ENCODE data around the gene TERC. TPM values are rescaled to one million over a fixed set of nuclear protein-coding genes. Genes with fewer than 3 reads are reported as not detected.

The TERC gene
- 1 to 10 TPM; 2.6 to 6.3 TPM for total RNA-seq
- long read RNA-seq, donor 1 = 0 reads
- long read RNA-seq, donor 2 = 0 reads

DNA sequence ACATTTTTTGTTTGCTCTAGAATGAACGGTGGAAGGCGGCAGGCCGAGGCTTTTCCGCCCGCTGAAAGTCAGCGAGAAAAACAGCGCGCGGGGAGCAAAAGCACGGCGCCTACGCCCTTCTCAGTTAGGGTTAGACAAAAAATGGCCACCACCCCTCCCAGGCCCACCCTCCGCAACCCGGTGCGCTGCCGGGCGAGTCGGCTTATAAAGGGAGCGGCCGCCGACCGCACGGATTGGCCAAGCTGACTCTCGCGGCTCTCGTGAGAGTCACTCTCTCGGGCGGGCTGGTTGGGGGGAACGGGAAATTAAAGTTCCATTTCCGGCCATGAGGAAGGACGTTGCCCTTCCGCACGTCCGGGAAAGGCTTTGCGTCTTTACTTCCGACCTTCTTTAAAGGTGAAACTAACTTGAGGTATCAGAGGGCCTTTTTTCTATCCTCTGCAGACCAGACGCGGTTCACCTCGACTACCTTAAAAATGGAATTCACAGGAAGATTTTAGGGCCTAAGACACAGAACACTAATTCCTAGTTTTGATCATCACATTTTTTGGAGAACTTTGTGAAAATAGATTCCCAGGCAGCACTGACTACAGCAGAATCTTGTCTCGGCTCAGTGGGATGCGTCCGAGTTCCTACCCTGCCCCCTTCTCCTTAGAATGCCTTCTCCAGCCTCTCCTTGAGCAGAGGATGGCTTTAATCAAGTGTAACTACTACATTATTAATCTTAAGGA, at the start of gene TERC:
Gene TERC, minus strand, starts transcription at position 179 of the 731 bp plus-strand sequence.
- DNase-seq (ENCODE audit: low spot score) = peak; percentile 98
- intact Hi-C loops (cut with DNase I) = no loop called here

DNA sequence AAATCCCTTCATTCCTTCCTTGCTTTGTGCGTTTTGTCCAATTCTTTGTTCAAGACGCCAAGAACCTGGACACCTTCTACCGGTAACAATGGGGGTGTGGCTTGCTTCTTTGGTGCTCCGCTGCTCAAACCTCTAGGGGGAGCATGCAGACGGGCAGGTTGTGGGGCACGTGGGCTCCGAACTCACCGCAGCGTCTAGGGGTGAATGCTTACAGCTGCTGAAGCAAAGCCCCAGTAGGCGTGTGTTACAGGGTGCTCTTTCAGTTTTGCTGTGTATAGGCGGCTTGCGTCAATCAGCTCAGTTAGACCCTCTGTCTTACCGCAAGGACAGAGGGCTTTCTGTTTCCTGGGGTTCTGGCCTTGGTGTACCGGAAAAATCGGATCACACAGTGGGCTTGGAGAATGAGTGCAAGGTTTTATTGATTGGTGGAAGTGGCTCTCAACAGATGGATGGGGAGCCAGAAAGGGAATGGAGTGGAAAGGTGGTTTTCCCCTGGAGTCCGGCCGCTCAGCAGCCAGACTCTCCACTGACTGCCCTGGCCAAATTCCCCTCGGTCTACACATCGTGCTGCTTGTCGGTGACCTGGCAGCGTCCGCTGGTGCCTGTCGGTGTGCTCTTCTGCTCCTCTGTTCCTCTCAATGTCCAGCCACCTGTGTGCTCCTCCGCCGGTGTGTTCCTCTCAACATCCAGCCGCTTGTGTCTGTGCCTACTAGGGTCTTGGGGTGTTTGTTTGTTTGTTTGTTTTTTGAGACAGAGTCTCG, 49.1 kb upstream of the TERC start:
- no peak for DNase-seq (ENCODE audit: low spot score)
- intact Hi-C loops (cut with DNase I) = no loop called here

DNA sequence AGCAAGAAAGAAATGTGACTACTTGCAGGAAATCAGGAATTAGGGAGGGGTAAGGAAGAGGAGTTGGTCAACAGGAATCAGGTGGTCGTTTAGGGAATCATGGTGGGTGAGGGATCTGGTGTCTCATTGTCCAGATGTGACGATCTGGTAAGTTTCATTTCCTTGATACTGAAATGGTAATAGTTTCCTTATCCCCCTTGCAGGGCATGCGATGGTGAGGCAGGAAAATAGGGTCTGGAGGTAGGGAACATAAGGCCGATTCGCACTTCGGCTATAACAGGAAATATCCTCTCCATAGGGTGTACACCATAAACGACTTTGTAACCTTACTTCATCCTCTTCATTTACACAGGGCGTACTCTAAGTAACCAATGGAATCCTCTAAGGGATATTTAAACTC, 48.4 kb upstream of the TERC start:
- DNase-seq (ENCODE audit: low spot score) = no peak
- intact Hi-C loops (cut with DNase I) = no loop called here

DNA sequence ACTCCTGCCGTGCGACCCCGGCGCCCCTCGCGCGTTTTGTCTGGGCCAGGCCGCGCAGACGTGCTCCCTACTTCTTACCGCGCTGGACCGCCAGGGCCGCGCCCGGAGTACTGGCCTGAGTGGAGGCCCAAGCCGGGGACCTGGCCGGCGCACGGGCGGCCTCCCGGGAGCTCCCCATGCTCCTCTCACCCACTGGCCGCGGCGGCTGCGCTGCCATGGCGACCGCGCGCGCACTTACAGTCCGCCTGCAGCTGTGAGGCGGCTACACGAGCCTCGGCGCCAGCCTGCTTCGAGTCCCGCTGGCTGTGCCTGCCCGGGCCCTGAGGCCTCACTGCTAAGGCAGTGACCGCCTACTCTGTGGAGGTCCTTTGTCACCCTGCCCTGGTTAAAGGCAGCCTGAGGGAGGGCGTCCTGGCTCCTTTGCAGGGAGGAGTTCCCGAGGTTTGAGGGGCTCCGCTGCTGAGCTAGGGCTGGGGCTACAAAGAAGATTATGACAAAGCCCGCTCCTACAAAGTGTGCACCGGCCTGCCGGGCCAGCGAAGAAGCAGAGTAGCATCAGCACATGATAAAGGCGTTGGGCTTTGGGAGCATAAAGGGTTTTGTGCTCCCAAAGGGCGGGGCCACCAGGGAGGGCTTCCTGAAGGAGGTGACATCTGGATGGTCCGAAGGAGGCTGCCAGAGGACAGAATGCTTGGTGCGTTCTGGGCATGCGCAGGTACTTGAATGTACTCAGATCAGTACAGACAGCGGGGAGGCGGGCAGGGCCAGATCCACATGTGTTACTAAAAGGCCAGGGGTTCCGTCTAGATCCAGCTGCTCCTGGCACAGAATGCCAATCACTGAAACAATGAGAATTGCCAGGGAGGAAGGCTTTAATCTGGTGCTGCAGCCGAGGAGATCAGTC, 47.7 kb upstream of the TERC start, which contains the start of the genes LRRC34 and LRRIQ4:
Gene LRRC34, minus strand, starts transcription at position 573 of the 904 bp plus-strand sequence. Its CDS starts 356 bp downstream, at position 217.
Gene LRRIQ4, plus strand, starts transcription at position 539 of the 904 bp plus-strand sequence. CDS start 9,052 bp downstream, outside the sequence.
- DNase-seq (ENCODE audit: low spot score) = peak; percentile 92
- intact Hi-C loops (cut with DNase I) = no loop called here

DNA sequence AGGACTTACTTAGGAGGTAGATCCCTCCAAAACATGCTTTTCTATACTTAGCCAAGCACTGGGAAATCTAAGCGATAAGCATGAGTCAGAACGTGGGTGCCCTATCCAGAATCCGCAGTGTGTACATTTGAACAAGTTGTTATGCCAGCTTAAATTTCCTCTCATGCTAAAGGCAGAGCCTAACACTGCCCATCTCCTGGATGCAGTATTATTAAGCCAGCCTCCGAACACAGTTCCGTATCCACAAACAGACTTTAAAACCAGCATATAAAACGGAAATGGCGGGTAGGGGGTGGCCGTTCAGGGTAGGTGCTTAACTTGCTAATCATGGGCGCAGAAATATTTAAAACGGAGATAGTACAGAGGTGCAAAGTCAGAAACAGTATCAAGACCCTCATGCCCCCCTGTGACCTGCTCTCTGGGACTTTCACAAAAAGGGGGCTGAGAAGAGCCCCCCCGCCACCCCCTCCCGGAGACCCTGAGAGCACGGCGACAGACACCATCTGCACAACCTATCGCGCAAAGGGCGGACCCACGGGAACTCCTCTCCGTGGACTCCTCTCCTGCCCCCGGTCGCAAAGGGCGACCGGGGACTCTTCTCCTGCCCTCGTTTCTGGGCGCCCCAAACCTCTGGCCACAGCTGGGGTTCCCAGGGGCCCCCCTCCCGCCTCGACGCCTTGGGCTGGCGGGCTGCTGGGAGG, 46.9 kb upstream of the TERC start:
- DNase-seq (ENCODE audit: low spot score) = no peak

DNA sequence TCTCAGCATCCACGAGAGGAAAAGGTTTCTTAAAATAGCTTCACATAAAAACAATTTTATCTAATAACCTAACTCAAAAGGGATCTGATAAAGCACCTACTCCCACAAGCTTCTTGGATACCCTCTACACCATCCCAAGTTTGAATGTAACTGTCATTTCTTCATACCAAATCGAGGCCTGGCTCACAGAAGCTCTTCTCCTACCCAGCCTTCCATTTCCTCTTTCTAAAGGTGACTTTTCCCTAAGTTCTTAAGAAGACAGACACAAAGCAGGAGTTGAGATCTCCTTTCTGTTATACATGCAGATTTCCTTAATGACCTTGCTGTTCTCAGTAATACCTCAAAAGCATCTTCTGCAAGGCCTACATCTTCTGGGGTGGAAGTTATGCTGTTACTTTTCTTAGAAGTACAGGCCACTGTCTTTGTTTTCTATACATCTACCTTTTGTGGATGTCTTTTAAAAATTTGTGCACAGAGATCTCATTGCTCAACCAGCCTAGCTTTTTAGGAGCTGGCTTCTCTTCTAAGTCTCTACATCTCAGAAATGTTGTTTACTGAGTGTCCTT, 44.5 kb upstream of the TERC start:
- intact Hi-C loops (cut with DNase I) = no loop called here
- no peak for DNase-seq (ENCODE audit: low spot score)

More for the DNA sequence above, 46.9 kb upstream of the TERC start:
- intact Hi-C loops (cut with DNase I) = no loop called here

DNA sequence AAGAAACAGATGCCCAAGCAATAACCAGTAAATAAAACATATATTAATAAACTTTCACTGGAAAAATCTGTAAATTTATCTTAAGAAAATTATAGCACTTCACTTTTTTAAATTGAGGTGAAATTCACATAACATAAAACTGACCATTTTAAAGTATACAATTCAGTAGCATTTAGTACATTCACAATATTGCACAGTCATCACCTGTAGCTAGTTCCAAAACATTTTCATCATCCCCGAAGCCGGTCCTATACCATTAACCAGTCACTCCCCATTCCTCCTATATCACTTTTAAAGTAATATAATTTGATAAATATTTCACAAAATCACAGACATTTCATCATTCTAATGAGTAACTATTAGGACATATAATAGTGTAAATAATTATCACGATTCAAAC, 39.8 kb upstream of the TERC start:
- DNase-seq (ENCODE audit: low spot score) = no peak
- intact Hi-C loops (cut with DNase I) = no loop called here

DNA sequence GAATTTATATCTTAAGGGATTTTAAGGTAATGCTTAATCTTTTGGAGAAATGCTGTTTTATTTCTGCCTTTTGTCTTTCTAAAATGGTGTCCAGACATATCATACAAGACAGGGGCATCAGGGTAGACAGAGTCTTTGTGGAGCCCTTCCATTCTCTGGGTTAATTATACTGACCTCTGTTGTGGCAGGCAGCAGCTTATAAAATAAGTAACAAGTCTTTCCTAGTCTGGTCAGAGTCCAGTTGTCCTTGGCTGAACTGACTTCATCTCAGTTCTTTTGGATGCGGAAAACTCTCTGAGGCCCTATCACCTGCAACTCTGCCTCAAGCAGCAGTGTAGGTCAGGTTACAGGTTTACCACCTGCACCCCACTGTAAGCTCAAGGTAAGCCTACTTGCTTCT, 27.5 kb upstream of the TERC start:
- intact Hi-C loops (cut with DNase I) = no loop called here
- DNase-seq (ENCODE audit: low spot score) = no peak

DNA sequence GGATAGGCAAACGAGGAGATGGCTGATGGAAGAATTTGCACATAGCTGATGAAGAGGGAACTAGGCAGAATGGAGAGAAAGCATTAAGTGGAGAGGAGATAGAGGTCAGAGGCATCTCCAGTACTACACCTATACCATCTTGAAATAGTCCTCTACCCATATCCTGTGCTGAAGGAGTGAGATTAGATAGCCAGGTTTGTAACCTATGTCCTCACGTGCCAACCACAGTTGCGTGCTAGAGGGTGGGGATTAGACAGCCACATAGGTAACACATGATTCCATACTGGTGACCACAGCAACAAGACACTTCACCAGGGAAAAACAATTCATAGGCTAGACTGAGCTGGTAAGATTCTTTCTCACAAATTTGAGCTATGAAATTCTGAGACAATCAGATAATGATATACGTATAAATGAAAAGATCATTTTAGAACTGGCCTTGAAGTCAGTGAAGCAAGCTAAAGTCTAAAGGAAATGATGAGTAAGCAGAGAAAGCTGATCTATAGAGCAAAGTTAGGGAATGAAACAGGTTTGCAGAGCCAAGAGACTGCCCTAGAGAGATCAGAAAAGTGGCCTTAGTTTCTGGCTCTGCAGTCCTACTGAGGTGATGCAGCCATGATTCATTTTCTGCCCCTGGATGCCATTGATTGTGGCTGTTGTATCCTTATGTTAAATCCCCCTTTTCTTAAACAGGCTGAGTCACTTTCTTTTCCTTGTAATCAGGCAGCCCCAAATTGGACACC, 26.0 kb upstream of the TERC start:
- intact Hi-C loops (cut with DNase I) = no loop called here
- no peak for DNase-seq (ENCODE audit: low spot score)

DNA sequence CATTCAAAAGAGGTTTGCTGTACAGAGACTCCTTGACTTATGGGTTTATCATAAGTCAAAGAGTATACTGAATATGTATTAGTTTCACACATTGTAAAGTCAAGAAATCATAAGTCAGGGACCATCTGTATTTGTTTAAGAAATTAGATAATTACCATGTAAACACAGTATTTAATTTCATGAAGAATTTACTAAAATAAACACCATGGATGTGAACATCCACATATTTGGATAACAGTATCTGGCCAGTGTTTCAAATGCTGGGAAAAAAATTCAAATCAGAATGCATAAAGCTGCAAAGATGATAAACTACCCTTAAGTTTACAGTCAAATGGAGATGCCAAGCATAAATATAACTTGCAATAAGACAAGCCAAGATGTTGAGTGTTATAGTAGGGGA, 25.4 kb upstream of the TERC start:
- no peak for DNase-seq (ENCODE audit: low spot score)
- intact Hi-C loops (cut with DNase I) = no loop called here

DNA sequence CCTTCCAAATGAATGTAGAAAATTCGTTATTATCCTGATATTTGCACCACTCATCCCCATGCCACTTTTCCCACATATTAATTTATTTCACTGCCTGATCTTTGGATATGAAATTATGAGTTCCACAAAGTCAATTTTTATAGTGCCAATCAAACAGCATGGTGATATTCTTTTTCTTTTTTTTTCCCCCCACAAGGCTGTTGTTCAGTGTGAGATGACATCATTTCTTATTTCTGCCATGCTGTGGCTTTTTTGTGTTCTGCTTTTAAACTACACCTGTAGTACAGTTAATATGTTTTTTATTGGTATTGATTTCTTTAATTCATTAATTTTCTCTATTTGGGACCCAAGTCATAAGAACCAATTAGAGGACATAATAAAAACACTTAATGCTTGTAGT, 22.9 kb upstream of the TERC start:
- intact Hi-C loops (cut with DNase I) = no loop called here
- no peak for DNase-seq (ENCODE audit: low spot score)

DNA sequence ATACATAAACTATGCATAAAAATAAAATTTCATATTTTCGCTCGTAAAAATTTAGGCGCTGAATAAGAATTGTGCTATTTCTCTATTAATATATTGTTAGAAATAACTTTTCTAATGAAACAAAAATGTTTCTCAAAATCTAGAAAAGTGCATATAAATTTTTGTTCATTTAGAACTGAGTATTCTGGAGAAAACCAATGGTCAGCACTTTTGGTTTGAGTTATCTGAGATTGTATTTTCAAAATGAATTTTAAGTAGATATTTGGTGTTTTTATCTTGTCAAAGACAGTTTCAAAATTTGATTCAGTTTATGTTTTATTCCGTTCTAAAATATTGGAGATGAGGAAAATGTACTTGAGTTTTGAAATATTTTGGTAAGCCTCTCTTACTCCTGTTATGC, 22.3 kb upstream of the TERC start:
- intact Hi-C loops (cut with DNase I) = no loop called here
- no peak for DNase-seq (ENCODE audit: low spot score)

DNA sequence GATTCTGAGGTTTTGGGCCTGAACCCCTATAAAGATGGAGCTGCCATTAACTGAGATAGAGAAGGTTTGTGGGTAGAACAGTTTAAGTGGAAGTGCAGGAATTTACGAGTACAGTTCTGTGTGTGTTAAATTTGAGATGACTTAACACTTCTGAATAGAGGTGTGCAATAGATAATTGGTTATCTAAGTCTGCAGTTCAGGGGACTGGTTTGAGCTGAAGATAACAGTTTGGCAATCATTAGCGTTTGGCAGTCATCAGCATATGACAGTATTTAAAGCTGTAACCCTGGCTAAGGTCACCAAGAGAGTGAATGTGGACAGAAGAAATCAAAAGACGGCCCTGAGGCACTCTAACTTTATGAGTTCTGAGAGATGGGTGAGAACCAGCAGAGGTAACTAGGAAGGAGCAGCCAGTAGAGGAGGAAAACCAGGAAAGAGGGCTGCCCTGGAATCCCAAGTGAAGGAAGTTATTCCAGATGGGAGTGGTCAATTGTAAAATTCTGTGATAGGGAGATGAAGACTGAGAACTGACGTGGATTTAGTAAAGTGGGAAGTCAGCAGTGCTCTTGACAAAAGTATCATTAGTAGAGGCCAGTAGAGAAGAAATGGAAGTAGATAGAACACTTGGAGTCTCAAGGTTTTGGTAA, 16.5 kb upstream of the TERC start:
- DNase-seq (ENCODE audit: low spot score) = no peak
- intact Hi-C loops (cut with DNase I) = no loop called here

DNA sequence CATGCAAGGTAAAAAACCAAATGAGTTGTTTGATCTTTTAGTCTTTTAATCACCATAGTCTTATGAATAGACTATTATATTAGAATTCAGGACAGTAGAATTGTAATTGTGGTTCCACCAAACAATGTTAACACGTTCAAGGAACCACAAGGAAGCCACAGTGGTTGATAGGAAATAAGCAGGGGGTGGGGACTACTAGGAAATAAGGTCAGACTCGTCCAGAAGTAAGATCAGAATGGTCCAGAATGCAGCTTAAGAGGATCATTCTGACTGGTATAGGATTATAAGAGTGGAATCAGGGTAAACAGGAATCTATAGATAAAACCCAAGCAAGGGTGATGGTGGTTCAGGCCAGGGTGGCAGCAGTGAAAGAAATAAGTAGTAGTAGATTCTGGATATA, 15.9 kb upstream of the TERC start:
- intact Hi-C loops (cut with DNase I) = no loop called here
- no peak for DNase-seq (ENCODE audit: low spot score)

DNA sequence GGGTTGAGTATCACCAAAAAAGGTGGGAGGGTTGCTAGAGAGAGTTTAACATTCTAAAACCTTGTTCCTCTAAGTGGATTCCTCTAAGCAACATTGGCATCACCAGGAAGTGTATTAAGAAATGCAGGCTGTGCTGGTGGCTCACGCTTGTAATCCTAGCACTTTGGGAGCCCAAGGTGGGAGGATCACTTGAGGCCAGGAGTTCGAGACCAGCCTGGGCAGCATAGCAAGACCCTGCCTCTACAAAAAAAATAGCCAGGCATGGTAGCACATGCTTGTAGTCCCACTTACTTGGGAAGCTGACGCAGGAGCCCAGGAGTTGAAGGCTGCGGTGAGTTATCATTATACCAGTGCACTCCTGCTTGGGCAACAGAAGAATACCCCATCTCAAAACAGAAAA, 13.0 kb upstream of the TERC start:
- no peak for DNase-seq (ENCODE audit: low spot score)

DNA sequence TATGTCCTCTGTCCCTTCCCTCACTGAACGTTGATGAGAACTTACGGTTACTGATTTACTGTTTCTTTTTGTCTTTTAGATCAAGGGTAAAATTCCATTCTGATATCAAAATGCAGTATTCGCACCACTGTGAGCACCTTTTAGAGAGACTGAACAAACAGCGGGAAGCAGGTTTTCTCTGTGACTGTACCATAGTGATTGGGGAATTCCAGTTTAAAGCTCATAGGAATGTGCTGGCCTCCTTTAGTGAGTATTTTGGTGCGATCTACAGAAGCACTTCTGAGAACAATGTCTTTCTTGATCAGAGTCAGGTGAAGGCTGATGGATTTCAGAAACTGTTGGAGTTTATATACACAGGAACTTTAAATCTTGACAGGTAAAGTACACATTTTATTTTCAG, 9.3 kb upstream of the TERC start:
- no peak for DNase-seq (ENCODE audit: low spot score)
- intact Hi-C loops (cut with DNase I) = no loop called here

More for the DNA sequence above, 13.0 kb upstream of the TERC start:
- intact Hi-C loops (cut with DNase I) = no loop called here

Data from posterior vena cava (tissue), 2 donors.